GM12892 (cell line): Measurements from ENCODE around the gene NUAK1.

Source experiments
- POLR2A ChIP-seq: IDR thresholded peaks from 2 replicates; pipeline ENCODE4 v1.6.1; 2011; ENCODE audit warnings: low read depth, low read length, control low read depth
- POLR2AphosphoS5 ChIP-seq: IDR thresholded peaks from 2 replicates; pipeline ENCODE4 v1.6.1; 2011; ENCODE audit warnings: low read depth, low read length, control low read depth
- TAF1 ChIP-seq: IDR thresholded peaks from 2 replicates; pipeline ENCODE4 v1.6.1; 2011; ENCODE audit warnings: low read depth, mild to moderate bottlenecking, control low read depth, low read length, borderline replicate concordance

DNA sequence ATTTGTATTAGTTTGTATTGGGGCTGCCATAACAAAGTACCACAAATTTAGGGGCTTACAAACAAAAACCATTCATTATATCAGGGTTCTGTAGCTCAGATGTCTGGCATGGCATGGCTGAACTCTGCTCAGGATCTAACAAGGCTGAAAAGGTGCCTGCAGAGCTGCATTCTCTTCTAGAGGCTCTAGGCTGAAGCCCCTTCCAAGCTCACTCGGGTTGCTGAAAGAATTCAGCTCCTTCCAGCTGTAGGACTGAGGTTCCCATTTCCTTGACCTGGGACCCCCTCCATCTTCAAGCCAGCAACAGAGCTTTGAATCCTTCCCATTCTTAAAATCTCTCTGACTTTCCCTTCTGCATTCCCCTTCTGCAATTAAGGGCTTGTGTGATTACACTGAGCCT is 90.7 kb downstream of the NUAK1 start:
- TF ChIP-seq POLR2A (no peak), POLR2AphosphoS5 (no peak), TAF1 (no peak)
